ENCODE measurements around the gene RUNX2.

The RUNX2 gene

GRCh38 chr6:45595010-45595851 is 267.1 kb downstream of the RUNX2 start:
- no peak for DNase-seq

DNA sequence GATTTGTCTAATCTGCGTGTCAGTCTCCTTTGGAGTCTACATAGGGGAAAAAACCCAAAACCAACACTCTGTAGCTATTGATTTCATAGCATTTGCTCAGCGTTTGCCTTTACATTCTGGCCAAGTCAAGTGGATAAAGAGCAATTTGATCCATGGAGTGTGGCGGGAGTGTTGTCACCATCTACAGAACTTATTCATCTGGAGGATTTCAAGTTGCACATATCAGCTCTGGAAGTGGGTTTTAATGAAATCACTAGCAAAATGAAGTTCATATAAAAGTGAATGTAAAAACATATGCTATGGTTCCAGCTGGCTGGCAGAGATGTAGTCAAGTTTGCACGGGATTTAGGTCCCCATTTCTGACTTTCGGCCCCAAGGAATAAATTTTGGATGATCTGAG is 269.3 kb downstream of the RUNX2 start:
- no peak for DNase-seq

DNA sequence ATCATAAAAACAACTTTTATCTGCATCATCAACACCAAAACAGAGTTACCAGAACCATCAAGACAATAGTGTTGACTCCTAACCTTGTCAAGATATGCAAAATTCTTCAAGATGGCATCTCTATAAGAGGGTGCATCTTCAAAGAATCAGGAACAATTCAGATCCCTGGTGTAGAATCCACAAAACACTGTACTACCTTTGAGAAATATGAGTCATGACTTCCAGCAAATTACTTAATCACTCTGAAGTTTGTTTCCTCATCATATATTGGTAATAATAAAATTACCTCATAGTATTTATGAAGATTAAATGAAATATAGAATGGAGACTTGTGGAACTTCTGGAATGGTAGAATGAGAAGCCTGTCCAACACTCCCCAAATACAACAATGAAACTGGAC is 270.9 kb downstream of the RUNX2 start:
- no peak for DNase-seq

GRCh38 chr6:45605971-45606370 is 277.8 kb downstream of the RUNX2 start:
- DNase-seq = no peak

DNA sequence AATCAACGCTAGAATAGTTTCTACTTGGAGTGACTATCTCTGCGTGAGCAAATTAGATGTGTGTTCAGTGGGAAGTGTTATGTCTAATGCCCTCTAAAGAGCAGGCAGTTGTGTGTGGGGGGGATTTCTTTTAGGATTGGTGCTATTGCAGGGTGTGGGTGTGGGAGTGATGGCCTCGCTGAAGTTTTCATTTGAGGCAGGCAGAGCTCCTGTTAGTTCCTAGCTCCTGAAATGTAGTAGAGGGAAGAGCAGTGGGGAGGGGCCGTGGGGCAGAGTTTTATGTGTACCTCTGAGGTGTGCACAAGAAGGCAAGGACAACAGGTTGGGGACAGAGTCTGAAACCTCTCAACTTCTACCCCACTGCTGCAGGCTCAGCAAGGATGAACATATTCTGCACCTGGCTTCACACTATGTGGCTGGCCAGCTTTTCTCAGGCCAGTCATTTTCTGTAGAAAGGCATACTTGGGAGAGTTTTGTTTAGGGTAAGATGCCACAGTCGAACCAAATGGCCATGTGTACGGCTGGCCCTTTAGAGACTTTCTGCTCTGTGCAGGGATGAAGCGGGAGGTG is 278.8 kb downstream of the RUNX2 start:
- DNase-seq = no peak

DNA sequence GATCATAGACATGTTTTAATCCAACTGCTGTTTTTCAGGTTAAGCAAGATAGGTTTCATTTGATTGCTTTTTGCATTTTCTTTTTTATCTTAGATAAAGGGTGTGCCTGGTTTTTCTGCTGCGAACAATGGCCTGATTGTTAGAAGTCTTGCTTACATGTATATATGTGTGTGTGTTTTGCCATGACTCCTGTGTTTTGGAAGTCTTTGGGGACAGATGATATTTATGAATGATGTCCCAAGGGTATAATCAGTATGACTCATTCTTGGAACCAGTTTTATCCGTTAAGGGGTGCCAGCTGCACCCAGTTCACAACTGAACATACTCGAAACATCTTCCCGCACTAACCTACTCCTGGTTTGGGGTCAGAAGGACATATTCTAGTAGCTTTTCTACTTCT is 279.7 kb downstream of the RUNX2 start:
- DNase-seq = no peak

- DNase-seq = no peak
Observed at GRCh38 chr6:45608252-45608913, 280.3 kb downstream of the RUNX2 start.

- no peak for DNase-seq
Observed at GRCh38 chr6:45609141-45609638, 281.1 kb downstream of the RUNX2 start.

- no peak for DNase-seq
Observed at GRCh38 chr6:45610374-45610773, 282.2 kb downstream of the RUNX2 start.

- no peak for DNase-seq
Observed at GRCh38 chr6:45610832-45611231, 282.7 kb downstream of the RUNX2 start.

- no peak for DNase-seq
Observed at GRCh38 chr6:45611491-45611890, 283.4 kb downstream of the RUNX2 start.

- no peak for DNase-seq
Observed at GRCh38 chr6:45613656-45614055, 285.5 kb downstream of the RUNX2 start.

DNA sequence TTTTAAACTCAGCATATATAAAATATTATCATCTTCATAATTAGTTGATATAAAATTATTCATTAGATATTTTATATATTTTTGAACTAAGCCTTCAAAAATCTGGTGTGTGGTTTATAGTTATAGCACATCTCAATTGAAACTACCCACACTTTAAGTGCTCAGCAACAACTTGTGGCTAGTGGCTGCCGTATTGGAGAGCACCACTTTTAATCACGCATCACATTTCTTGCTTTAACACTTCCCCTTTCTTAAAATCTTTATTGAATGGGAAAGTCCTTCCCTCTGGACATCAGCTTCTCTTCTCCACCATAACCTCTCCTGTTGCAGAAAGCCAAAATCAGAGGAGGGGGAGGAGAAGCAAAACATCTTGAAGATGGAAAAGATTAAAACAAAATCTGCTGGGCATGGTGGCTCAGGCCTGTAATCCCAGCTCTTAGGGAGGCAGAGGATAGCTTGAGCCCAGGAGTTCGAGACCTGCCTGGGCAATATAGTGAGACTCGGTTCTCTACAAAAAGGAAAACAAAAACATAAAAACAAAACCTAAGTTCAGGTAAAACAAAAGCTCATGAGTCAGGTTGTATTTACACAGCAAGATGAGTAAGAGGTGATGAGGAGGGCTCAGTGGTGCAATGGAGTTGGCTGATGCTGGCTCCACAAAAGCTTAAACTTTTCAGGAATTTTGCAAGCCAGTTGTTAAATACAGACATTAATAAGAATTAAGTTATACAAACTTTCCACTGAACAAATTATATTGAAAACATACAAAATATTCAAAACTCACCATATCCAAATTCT is 286.6 kb downstream of the RUNX2 start:
- DNase-seq = no peak

- DNase-seq = no peak
Observed at GRCh38 chr6:45616209-45616608, 288.1 kb downstream of the RUNX2 start.

DNA sequence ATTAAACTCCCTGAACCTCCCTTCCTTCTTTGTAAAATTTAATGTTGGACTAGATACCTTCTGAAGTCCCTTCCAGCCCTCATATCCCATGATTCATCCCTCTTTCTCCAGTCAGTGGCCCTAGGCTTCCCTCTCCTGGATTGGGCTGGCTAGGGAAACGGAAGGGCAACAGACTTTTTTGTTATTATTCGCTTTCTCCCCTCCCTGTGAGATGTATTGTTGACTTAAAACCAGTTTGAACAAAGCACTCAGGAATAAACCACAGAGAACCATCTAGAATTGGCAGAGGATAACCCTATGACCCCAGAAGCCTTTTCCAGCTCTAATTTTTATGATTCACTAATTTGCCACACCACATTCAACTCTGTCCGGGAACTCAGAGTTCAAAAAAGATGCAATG is 289.3 kb downstream of the RUNX2 start:
- no peak for DNase-seq

- DNase-seq = no peak
Observed at GRCh38 chr6:45618259-45618658, 290.1 kb downstream of the RUNX2 start.

DNA sequence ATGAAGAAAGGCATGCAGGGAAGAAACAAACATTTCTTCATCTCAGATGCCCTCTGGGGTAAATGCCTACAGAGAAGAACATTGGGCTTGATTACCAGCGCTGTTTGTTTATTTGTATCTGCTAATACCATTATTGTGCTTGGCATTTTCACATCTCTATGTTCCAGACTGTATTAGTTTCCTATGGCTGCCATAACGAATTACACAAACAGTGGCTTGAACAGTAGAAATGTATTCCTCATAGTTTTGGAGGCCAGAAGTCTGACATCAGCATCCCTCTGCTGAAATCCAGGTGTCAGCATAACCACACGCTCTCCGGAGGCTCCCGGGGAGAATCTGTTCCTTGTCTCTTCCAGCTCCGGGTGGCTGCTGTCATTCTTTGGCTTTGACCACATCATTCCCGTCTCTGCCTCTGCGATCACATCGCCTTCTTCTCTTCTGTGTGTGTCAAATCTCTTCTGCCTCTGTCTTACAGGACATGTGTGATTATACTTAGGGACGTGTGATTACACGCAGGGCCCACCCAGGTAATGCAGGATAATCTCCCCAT is 291.2 kb downstream of the RUNX2 start:
- DNase-seq = no peak

DNA sequence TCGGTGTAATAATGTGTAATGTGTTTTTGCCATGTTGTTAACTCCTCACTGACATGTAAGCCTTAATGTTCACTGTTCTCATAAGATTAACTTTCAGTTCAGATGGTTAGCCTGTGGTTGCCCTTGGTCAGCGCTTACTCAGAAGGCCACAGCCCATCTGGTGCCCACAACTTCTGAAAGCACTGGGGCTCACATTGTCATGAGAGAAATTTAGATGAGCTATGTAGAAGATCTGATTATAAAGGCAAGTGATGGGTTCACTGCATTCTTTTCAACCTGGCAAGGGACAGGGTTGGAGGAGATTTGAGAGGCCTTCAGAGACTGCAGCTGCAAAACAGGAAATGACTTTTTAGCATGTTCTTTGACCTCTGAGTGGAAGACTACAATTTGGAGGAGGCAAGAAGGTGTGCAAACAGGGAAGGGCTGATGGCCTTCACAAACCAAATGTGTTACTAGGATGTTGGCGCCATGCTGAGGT is 291.9 kb downstream of the RUNX2 start:
- no peak for DNase-seq

GRCh38 chr6:45624228-45624627 is 296.1 kb downstream of the RUNX2 start:
- DNase-seq = no peak

DNA sequence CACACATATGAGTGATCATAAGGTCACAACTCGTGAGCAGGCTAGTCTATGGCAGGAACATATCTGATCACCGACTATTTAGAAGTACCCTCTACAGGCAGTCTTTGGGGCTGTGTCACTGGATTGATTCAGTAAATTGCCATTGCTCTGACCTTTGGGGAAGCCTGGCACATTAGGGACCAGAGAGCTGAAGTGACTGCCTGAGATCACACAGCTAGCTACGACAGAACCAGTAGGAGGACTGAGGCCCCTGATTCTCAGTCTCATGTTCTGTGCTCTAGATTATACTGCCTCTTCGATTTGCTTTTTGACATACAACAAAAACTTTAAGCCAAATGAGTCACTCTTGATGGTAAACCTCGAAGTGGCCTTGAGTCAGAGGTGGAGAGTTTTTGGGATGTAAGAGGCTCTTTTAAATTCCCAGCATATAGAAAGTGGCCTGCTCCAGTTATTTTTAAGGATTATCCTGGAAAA is 297.1 kb downstream of the RUNX2 start:
- DNase-seq = no peak

GRCh38 chr6:45626087-45626891 is 298.2 kb downstream of the RUNX2 start:
- DNase-seq = no peak

- no peak for DNase-seq
Observed at GRCh38 chr6:45630314-45630713, 302.2 kb downstream of the RUNX2 start.

Measured in SHP77 (cell line).